H1 (cell line): ENCODE measurements around the gene PARK7. TPM values are rescaled to one million over a fixed set of nuclear protein-coding genes. Genes with fewer than 3 reads are reported as not detected.
A peak's percentile ranks its signal among the peaks of the same experiment; 100 is the strongest.

ENCODE experiments used
- CTCF ChIA-PET: fragments of 300-600 bp; sonication (Branson Sonifier 250); formaldehyde crosslinking; loops from one replicate; lab custom pipeline; 2021; ENCODE audit not compliant: partially characterized antibody; lab: Charles Lee
- POLR2A ChIA-PET: fragments of 300-600 bp; sonication (Branson Sonifier 250); formaldehyde crosslinking; loops from one replicate; lab custom pipeline; 2021; ENCODE audit warnings: inconsistent platforms; ENCODE audit not compliant: partially characterized antibody; lab: Charles Lee
- DNase-seq, 2 experiments: peaks; one replicate each; pipeline versions ENCODE4 v3.0.0 to v3.0.0-alpha.2; 2010 to 2022; ENCODE audit warnings: low spot score in 2 of 2, low read depth in 1 of 2, mixed read lengths in 1 of 2
- FAIRE-seq: peaks from 2 replicates; lab custom pipeline; 2011; peaks lifted over from hg19 to GRCh38; lab: Jason Lieb, UNC
- H2AFZ ChIP-seq: 2 replicates; pipeline ENCODE4 v1.8.1; 2012; ENCODE audit warnings: low read length, inconsistent platforms
- H2AK5ac ChIP-seq: 2 replicates; pipeline ENCODE4 v1.6.1; 2013; ENCODE audit warnings: low read depth, low read length
- H2BK120ac ChIP-seq: replicated peaks from 2 replicates; pipeline ENCODE3; 2013; ENCODE audit warnings: low read depth, low read length, inconsistent platforms
- H2BK12ac ChIP-seq: 2 replicates; pipeline ENCODE4 v1.6.1; 2013; ENCODE audit warnings: low read depth, low read length
- H2BK15ac ChIP-seq: 2 replicates; pipeline ENCODE4 v1.6.1; 2013; ENCODE audit warnings: low read length
- H2BK20ac ChIP-seq: 2 replicates; pipeline ENCODE4 v1.6.1; 2013; ENCODE audit warnings: low read length
- H2BK5ac ChIP-seq: 2 replicates; pipeline ENCODE4 v1.6.1; 2013; ENCODE audit warnings: low read depth, low read length
- H3K14ac ChIP-seq: 2 replicates; pipeline ENCODE4 v1.6.1; 2013; ENCODE audit warnings: inconsistent platforms; ENCODE audit not compliant: insufficient read length
- H3K18ac ChIP-seq: 2 replicates; pipeline ENCODE4 v1.6.1; 2013; ENCODE audit warnings: low read length; ENCODE audit errors: extremely low read depth
- H3K23ac ChIP-seq: 2 replicates; pipeline ENCODE4 v1.6.1; 2013; ENCODE audit warnings: inconsistent platforms; ENCODE audit not compliant: insufficient read length
- H3K23me2 ChIP-seq: 2 replicates; pipeline ENCODE4 v1.6.1; 2013; ENCODE audit warnings: low read depth, low read length
- H3K27ac ChIP-seq: 2 replicates; pipeline ENCODE4 v1.6.1; 2011; ENCODE audit warnings: low read depth, low read length, inconsistent platforms
- H3K27me3 ChIP-seq, 4 experiments: replicated peaks in 1 of 4; 1 replicate in 1 of 4; 2 replicates in 3 of 4; pipeline versions ENCODE4 v1.6.1 to v1.8.1; 2011 to 2013; ENCODE audit warnings: low read length in 3 of 4, mild to moderate bottlenecking in 3 of 4, inconsistent platforms in 2 of 4, mixed read lengths in 2 of 4, moderate library complexity in 1 of 4; ENCODE audit not compliant: control insufficient read depth in 3 of 4, insufficient read depth in 3 of 4; ENCODE audit errors: extremely low read depth in 1 of 4
- H3K36me3 ChIP-seq, 4 experiments: 2 replicates each; pipeline versions ENCODE4 v1.6.1 to v1.8.1; 2011 to 2013; ENCODE audit warnings: mild to moderate bottlenecking in 4 of 4, low read length in 3 of 4, moderate library complexity in 2 of 4, control low read depth in 1 of 4, inconsistent platforms in 1 of 4; ENCODE audit not compliant: insufficient read depth in 4 of 4, control insufficient read depth in 2 of 4
- H3K4ac ChIP-seq: replicated peaks from 2 replicates; pipeline ENCODE3; 2013; ENCODE audit warnings: low read length, low read depth, mixed read lengths, inconsistent platforms; ENCODE audit not compliant: insufficient read length
- H3K4me1 ChIP-seq, 4 experiments: replicated peaks in 1 of 4; 1 replicate in 1 of 4; 2 replicates in 3 of 4; pipeline versions ENCODE4 v1.6.1 to v1.8.1; 2011 to 2013; ENCODE audit warnings: low read length in 3 of 4, inconsistent platforms in 2 of 4, mixed read lengths in 1 of 4; ENCODE audit not compliant: insufficient read depth in 4 of 4, control insufficient read depth in 3 of 4
- H3K4me2 ChIP-seq, 2 experiments: 2 replicates each; pipeline versions ENCODE4 v1.6.1 to v1.8.1; 2011 to 2013; ENCODE audit warnings: low read depth in 2 of 2, low read length in 2 of 2, control low read depth in 1 of 2, inconsistent platforms in 1 of 2, mild to moderate bottlenecking in 1 of 2; ENCODE audit not compliant: insufficient read depth in 1 of 2
- H3K4me3 ChIP-seq, 4 experiments: fragments of 200-600, 300-600 bp in 1 of 4; sonication (generic), shearing (Covaris generic), sonication (Bioruptor Twin) in 1 of 4; 2 replicates each; pipeline versions ENCODE4 v1.5.1 to v1.8.1; 2011 to 2016; ENCODE audit warnings: low read length in 4 of 4, low read depth in 3 of 4, control low read depth in 2 of 4, inconsistent platforms in 2 of 4, mild to moderate bottlenecking in 2 of 4, mixed read lengths in 1 of 4, moderate library complexity in 1 of 4; ENCODE audit not compliant: insufficient read depth in 2 of 4; ENCODE audit errors: extremely low read depth in 1 of 4
- H3K56ac ChIP-seq: replicated peaks from 2 replicates; pipeline ENCODE3; 2013; ENCODE audit warnings: low read depth, mild to moderate bottlenecking, mixed read lengths, low read length, inconsistent platforms; ENCODE audit not compliant: insufficient read length
- H3K79me1 ChIP-seq: 2 replicates; pipeline ENCODE4 v1.6.1; 2013; ENCODE audit warnings: low read depth, low read length, control low read depth
- H3K79me2 ChIP-seq, 2 experiments: 2 replicates each; pipeline versions ENCODE4 v1.6.1 to v1.8.1; 2012 to 2013; ENCODE audit warnings: low read length in 2 of 2, mild to moderate bottlenecking in 2 of 2, inconsistent platforms in 1 of 2; ENCODE audit not compliant: insufficient read depth in 2 of 2, control insufficient read depth in 1 of 2
- H3K9ac ChIP-seq, 4 experiments: replicated peaks in 1 of 4; 1 replicate in 1 of 4; 2 replicates in 3 of 4; pipeline versions ENCODE4 v1.6.1 to v1.8.1; 2011 to 2013; ENCODE audit warnings: low read depth in 3 of 4, low read length in 3 of 4, control low read depth in 2 of 4, mild to moderate bottlenecking in 2 of 4, moderate library complexity in 2 of 4, inconsistent platforms in 1 of 4; ENCODE audit errors: extremely low read depth in 1 of 4
- H3K9me3 ChIP-seq, 2 experiments: 2 replicates each; pipeline versions ENCODE4 v1.6.1 to v1.8.1; 2012 to 2013; ENCODE audit warnings: mild to moderate bottlenecking in 2 of 2, moderate library complexity in 2 of 2, control low read depth in 1 of 2, inconsistent platforms in 1 of 2, low read depth in 1 of 2, low read length in 1 of 2, mixed read lengths in 1 of 2; ENCODE audit not compliant: insufficient read depth in 2 of 2
- H4K20me1 ChIP-seq, 2 experiments: replicated peaks in 1 of 2; 2 replicates each; pipeline versions ENCODE3 to v1.8.1; 2011 to 2013; ENCODE audit warnings: inconsistent platforms in 2 of 2, low read length in 2 of 2, mild to moderate bottlenecking in 1 of 2; ENCODE audit not compliant: insufficient read depth in 2 of 2, control insufficient read depth in 1 of 2
- H4K5ac ChIP-seq: 2 replicates; pipeline ENCODE4 v1.6.1; 2013; ENCODE audit warnings: low read length, low read depth, mixed read lengths, inconsistent platforms; ENCODE audit not compliant: insufficient read length
- H4K8ac ChIP-seq: 2 replicates; pipeline ENCODE4 v1.8.0; 2013; ENCODE audit warnings: mild to moderate bottlenecking, moderate library complexity, low read length, inconsistent platforms; ENCODE audit not compliant: insufficient read depth; ENCODE audit errors: extremely low read depth
- H4K91ac ChIP-seq: replicated peaks from 2 replicates; pipeline ENCODE3; 2013; ENCODE audit warnings: low read length, mixed read lengths, inconsistent platforms; ENCODE audit not compliant: insufficient read length
- EZH2 ChIP-seq: fragments of 200-600 bp; sonication (generic); IDR thresholded peaks from 2 replicates; pipeline ENCODE4 v1.7.1; 2012; ENCODE audit warnings: low read depth, mild to moderate bottlenecking, moderate library complexity, low read length, inconsistent platforms; ENCODE audit not compliant: severe bottlenecking
- FOSL1 ChIP-seq: IDR thresholded peaks from 2 replicates; pipeline ENCODE4 v1.6.1; 2011; ENCODE audit warnings: mild to moderate bottlenecking, low read depth, low read length, moderate library complexity; ENCODE audit not compliant: insufficient read depth
- HDAC2 ChIP-seq, 2 experiments: fragments of 300-600 bp in 1 of 2; sonication (generic) in 1 of 2; IDR thresholded peaks; 2 replicates each; pipeline ENCODE4 v1.6.1; 2011 to 2012; ENCODE audit warnings: low read depth in 2 of 2, low read length in 2 of 2, mild to moderate bottlenecking in 2 of 2, moderate library complexity in 2 of 2, borderline replicate concordance in 1 of 2, inconsistent platforms in 1 of 2
- HDAC6 ChIP-seq: IDR thresholded peaks from one replicate; pipeline ENCODE4 v1.7.1; 2012; ENCODE audit warnings: low read depth, mild to moderate bottlenecking, inconsistent platforms, low read length, moderate library complexity
- NRF1 ChIP-seq: IDR thresholded peaks from 2 replicates; pipeline ENCODE4 v1.6.1; 2011; ENCODE audit warnings: mild to moderate bottlenecking, low read depth, low read length, improper control_type of control experiment
- RXRA ChIP-seq: IDR thresholded peaks from 2 replicates; pipeline ENCODE4 v1.6.1; 2011; ENCODE audit warnings: low read depth, mild to moderate bottlenecking, low read length, moderate library complexity; ENCODE audit not compliant: insufficient read depth
- SRF ChIP-seq: IDR thresholded peaks from 2 replicates; pipeline ENCODE4 v1.6.1; 2011; ENCODE audit warnings: mild to moderate bottlenecking, low read depth, low read length, moderate library complexity
- TBP ChIP-seq: IDR thresholded peaks from 2 replicates; pipeline ENCODE4 v1.6.1; 2011; ENCODE audit warnings: low read depth, low read length, improper control_type of control experiment
- TCF12 ChIP-seq: IDR thresholded peaks from 2 replicates; pipeline ENCODE4 v1.6.1; 2011; ENCODE audit warnings: low read depth, mild to moderate bottlenecking, low read length
- TEAD4 ChIP-seq: IDR thresholded peaks from 2 replicates; pipeline ENCODE4 v1.6.1; 2012; ENCODE audit warnings: low read depth, low read length, inconsistent platforms, mixed read lengths
- WGBS, 2 experiments: shearing (Covaris generic) in 1 of 2; methylation state at CpG; one replicate each; pipeline versions ENCODE4 v1.1.6 to v1.1.7; 2013 to 2015; ENCODE audit warnings: low lambda C conversion rate in 2 of 2, mixed read lengths in 2 of 2, inconsistent platforms in 1 of 2, low coverage in 1 of 2, missing lambda C conversion rate in 1 of 2; ENCODE audit not compliant: insufficient replicate concordance in 2 of 2, insufficient coverage in 1 of 2, insufficient read length in 1 of 2; ENCODE audit errors: extremely low coverage in 1 of 2, missing lambda C conversion rate in 1 of 2; 5-methylcytosine and 5-hydroxymethylcytosine counted together
- polyA plus RNA-seq, 7 experiments: library from polyadenylated mRNA; depleted of rRNA in 3 of 7; stranded (reverse) in 5 of 7; unstranded in 2 of 7; fragments of >200 nt in 5 of 7; fragments of 200-250 nt in 2 of 7; gene quantifications; 1 replicate in 5 of 7; 2 replicates in 1 of 7; 4 replicates in 1 of 7; pipeline versions ENCODE4 v1.2.1 to v1.2.3, GENCODE V29; 2011 to 2013; ENCODE audit warnings: missing spikeins in 2 of 7, mixed read lengths in 2 of 7
- total RNA-seq: library from RNA; stranded (reverse); fragmentation: NEBNext Ultra II Directional; extraction: Animal tissue kit (Norgen Biotek cat#: 25700); gene quantifications from 2 replicates; pipeline ENCODE4 v1.2.1, GENCODE V29; 2021
- TF ChIP-seq, protein P1 (sequence below): IDR thresholded peaks from 2 replicates; pipeline ENCODE4 v1.6.1; 2012; ENCODE audit warnings: inconsistent platforms

Gene PARK7
- total and polyA plus RNA-seq, 2 of the 8 experiments (the other 6 are each of a cell fraction or from before 2014, with no cell fraction given): 206 to 383 TPM

DNA sequence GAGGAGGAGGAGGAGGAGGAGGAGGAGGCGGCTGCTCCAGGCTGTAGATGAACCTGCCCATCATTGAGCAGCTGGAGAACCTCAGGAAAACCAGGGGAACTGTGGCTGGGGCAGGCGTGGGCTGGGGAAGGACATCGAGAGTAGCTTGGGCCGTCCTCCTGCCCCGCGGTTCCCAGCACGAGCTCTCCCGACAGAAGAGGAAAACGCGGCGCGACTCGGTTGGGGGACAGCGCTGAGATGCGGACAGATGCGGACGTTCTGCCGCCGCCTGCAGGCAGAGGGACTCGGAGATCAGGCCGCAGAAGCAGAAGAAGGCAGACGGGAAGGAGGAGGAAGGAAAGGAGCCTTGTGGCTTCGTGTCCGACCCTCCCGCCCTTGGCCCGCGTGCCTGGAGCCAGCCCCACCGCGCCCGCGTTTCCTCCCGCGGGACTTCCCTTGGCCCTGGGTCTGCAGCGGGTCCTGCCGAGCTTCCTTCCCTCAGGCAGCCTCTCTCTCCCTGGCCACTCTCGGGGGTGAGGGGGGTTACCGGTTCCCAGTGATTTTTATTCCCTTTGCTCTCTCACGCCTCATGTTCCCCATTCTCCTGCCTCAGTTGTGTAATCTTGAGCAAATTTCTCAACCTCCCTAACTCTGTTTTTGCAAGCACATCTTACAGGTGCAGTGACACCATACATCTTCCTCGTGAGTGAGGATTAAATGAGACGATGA, 19.1 kb upstream of the PARK7 start:
- Histone ChIP-seq H3K9ac (0 out of 7 replicates have a peak overlapping the region, but pooled peaks of 1 of the 4 experiments have one; percentile 5), H2BK15ac (no peak overlapping the region), H4K20me1 (no peaks in the 10 kb centered on the region), H3K9me3 (no peaks in the 10 kb centered on the region), H4K91ac (no peak overlapping the region), H2BK12ac (no peak overlapping the region), H3K14ac (no peak overlapping the region), H3K79me2 (no peaks in the 10 kb centered on the region), H2AK5ac (no peak overlapping the region), H2AFZ (peak overlapping the region; percentile 86), H3K4me3 (peak overlapping the region in 1 of 4 experiments; percentile 47; a peak in 3 of 8 replicates), H2BK20ac (peak overlapping the region; percentile 25; the same call in 1 of the 2 replicates), H3K27me3 (peaks cover 16 to 31% (median 28%) of the 10 kb centered on the region in 4 experiments), H4K5ac (peak overlapping the region; percentile 11), H2BK5ac (no peak overlapping the region), H3K4me1 (peaks cover 0 to 8% (median 0%) of the 10 kb centered on the region in 4 experiments; a peak in 4 of 7 replicates), H3K18ac (no peak overlapping the region; the same call in 1 of the 2 replicates), H3K27ac (no peak overlapping the region), H3K23me2 (no peaks in the 10 kb centered on the region; the same call in 1 of the 2 replicates), H3K4me2 (peak overlapping the region; percentile 60 to 69), H2BK120ac (no peak overlapping the region), H3K36me3 (no peaks in the 10 kb centered on the region), H3K79me1 (no peaks in the 10 kb centered on the region), H3K56ac (no peak overlapping the region), H4K8ac (no peak overlapping the region; the same call in 1 of the 2 replicates), H3K23ac (no peak overlapping the region), H3K4ac (no peak overlapping the region)
- CTCF ChIA-PET: interaction anchor here (0.7 to 2.4 kb wide), 8 partner anchors 12 to 900 kb away, joined by 3 to 8 read pairs (median 3); no protein-coding TSS in a partner anchor
- DNase-seq: peak; percentile 31 to 72
- POLR2A ChIA-PET: interaction anchor here (1.5 kb wide), 1 partner anchor 19 kb away, joined by 5 read pairs; the partner anchor contains the start of gene PARK7
- FAIRE-seq: no peak
- 15% methylated on average over 29 of the region's 40 CpGs; no CpG with 5 or more reads in 1 of the 2 experiments for WGBS, 2 experiments
- no peak for TF ChIP-seq RXRA
- TF ChIP-seq HDAC2 (IDR thresholded peaks at IDR 0.05; ENCODE audit: borderline replicate concordance in 1 of 2, low read depth in 2 of 2, low read length in 2 of 2): peak in 1 of 2 experiments; percentile 73; a peak in 1 of 4 replicates
- no peak for TF ChIP-seq EZH2
- no peak for TF ChIP-seq TCF12
- no peak for TF ChIP-seq HDAC6
- no peak for TF ChIP-seq NRF1
- TF ChIP-seq, protein P1, sequence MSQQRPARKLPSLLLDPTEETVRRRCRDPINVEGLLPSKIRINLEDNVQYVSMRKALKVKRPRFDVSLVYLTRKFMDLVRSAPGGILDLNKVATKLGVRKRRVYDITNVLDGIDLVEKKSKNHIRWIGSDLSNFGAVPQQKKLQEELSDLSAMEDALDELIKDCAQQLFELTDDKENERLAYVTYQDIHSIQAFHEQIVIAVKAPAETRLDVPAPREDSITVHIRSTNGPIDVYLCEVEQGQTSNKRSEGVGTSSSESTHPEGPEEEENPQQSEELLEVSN: peak; percentile 100
- TF ChIP-seq SRF: no peak
- TF ChIP-seq TBP: peak; percentile 55; the same call in 1 of the 2 replicates
- no peak for TF ChIP-seq FOSL1
- no peak for TF ChIP-seq TEAD4
